ENCODE results near the gene TMIGD3.

Gene TMIGD3

GRCh38 chr1:111497592-111497991 lies 5.8 kb downstream of the TMIGD3 start:
- H3K4me3 ChIP-seq (ENCODE audit: low read depth, low read length), result no peak overlapping the region
- DNase-seq (ENCODE audit: low read depth), result no peak
- TF ChIP-seq CTCF (IDR thresholded peaks at IDR 0.05; ENCODE audit: low read depth, low read length, missing control alignments), result no peak

DNA sequence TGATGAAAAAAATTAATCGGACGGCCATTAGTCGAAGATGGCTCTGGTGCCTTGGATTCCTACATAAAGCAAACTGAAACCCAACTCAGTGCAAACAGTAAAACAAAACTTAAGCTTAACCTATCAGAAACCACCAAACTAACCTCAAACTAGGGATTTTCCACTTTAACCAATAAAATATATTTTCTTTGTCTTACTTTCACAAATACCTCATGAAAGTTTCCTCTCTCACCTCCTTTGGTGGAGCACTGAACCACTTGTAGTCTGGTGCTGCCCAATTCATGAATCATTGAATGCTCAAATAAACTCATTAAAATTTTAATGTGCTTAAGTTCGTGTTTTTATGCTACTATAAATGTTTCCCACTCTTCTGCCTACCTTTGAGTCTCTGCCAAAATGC lies 7.0 kb downstream of the TMIGD3 start:
- no peak overlapping the region for H3K4me3 ChIP-seq (ENCODE audit: low read depth, low read length)
- no peak for DNase-seq (ENCODE audit: low read depth)
- TF ChIP-seq CTCF (IDR thresholded peaks at IDR 0.05; ENCODE audit: low read depth, low read length, missing control alignments), result no peak

DNA sequence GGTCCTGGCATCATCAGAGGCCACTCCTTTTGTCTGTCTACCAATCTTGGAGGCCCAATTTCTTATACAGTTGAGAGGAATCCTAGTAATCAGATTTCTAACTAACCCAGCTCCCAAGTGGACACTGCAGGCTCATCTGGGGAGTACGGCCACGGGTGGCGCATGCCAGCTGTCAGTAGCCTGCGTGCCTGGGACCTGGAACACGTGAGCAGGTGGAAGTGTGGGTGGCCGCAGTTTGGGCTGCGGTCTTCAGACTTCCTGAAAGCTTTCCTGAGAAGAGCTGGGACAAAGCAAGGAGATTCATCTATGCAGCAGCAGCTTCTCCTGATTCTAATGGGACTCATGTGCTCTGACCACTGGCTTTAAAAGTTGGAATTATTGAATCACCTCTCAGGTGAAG lies 12.4 kb downstream of the TMIGD3 start:
- TF ChIP-seq CTCF (IDR thresholded peaks at IDR 0.05; ENCODE audit: low read depth, low read length, missing control alignments), result no peak
- H3K4me3 ChIP-seq (ENCODE audit: low read depth, low read length), result no peak overlapping the region
- no peak for DNase-seq (ENCODE audit: low read depth)

- no peak overlapping the region for H3K4me3 ChIP-seq (ENCODE audit: low read depth, low read length)
- DNase-seq (ENCODE audit: low read depth), result no peak
- no peak for TF ChIP-seq CTCF (IDR thresholded peaks at IDR 0.05; ENCODE audit: low read depth, low read length, missing control alignments)
Observed at GRCh38 chr1:111490220-111490619, 13.2 kb downstream of the TMIGD3 start.

DNA sequence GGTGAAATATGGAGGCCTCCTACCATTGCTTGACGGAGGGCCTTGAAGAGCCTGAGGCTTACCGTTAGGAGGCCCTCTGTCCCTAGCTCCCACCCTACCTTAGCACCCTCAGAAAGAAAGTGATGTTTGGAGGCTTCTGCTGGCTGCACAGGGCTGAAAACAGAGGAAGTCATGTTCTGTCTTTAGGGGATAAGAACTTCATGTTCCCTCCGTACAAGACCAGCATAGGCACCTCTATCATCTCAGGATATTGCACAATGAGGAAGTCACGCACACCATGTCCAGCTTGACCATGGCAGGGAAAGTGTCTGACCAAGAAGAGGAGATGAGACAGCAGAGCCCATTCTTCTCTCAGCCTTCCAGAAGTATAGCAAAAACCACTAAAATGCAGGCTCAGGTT lies 13.8 kb downstream of the TMIGD3 start:
- no peak for DNase-seq (ENCODE audit: low read depth)
- no peak overlapping the region for H3K4me3 ChIP-seq (ENCODE audit: low read depth, low read length)
- no peak for TF ChIP-seq CTCF (IDR thresholded peaks at IDR 0.05; ENCODE audit: low read depth, low read length, missing control alignments)

- no peak for DNase-seq (ENCODE audit: low read depth)
- TF ChIP-seq CTCF (IDR thresholded peaks at IDR 0.05; ENCODE audit: low read depth, low read length, missing control alignments), result no peak
- H3K4me3 ChIP-seq (ENCODE audit: low read depth, low read length), result no peak overlapping the region
Observed at GRCh38 chr1:111488669-111489068, 14.8 kb downstream of the TMIGD3 start.

- no peak for TF ChIP-seq CTCF (IDR thresholded peaks at IDR 0.05; ENCODE audit: low read depth, low read length, missing control alignments)
- no peak overlapping the region for H3K4me3 ChIP-seq (ENCODE audit: low read depth, low read length)
- no peak for DNase-seq (ENCODE audit: low read depth)
Observed at GRCh38 chr1:111487133-111487532, 16.3 kb downstream of the TMIGD3 start.

Data from GM12864 (cell line).